Measurements from ENCODE around the gene LENG1.
A peak's percentile ranks its signal among the peaks of the same experiment; 100 is the strongest.

LENG1 gene

GRCh38 chr19:54137699-54138488, 21.6 kb downstream of the LENG1 start, which contains the start of gene CNOT3:
CNOT3 (plus strand) TSS chr19:54137762; CDS start chr19:54142979, 5,217 bp downstream.
- no peak for DNase-seq

GRCh38 chr19:54136864-54137698, 22.4 kb downstream of the LENG1 start:
- peak; percentile 98 for DNase-seq

- no peak for DNase-seq
Observed at GRCh38 chr19:54136086-54136863, 23.2 kb downstream of the LENG1 start.

- no peak for DNase-seq
Observed at GRCh38 chr19:54133957-54134590, 25.4 kb downstream of the LENG1 start.

- DNase-seq = no peak
Observed at GRCh38 chr19:54133312-54133956, 26.1 kb downstream of the LENG1 start.

DNA sequence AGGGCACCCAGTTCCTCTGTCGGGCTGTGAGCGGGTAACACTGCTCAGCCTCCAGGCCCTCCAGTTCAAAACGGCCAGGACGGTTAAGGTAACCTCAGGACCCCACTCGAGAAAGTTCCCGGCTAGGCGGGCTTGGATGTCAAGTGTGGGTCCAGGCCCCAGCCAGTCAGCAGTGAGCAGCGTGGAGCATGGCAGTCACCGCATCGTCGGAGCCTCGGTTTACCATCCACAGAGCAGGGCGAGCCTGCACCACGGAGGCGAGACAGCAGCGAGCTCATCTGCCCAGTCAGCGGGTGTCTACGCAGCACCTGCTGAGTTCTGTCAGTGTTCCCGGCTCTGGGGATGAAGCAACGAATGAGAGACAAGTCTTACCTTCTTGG, 29.9 kb downstream of the LENG1 start:
- no peak for DNase-seq

GRCh38 chr19:54128796-54129616, 30.5 kb downstream of the LENG1 start:
- DNase-seq = no peak

- DNase-seq = no peak
Observed at GRCh38 chr19:54128441-54128725, 31.1 kb downstream of the LENG1 start.

DNA sequence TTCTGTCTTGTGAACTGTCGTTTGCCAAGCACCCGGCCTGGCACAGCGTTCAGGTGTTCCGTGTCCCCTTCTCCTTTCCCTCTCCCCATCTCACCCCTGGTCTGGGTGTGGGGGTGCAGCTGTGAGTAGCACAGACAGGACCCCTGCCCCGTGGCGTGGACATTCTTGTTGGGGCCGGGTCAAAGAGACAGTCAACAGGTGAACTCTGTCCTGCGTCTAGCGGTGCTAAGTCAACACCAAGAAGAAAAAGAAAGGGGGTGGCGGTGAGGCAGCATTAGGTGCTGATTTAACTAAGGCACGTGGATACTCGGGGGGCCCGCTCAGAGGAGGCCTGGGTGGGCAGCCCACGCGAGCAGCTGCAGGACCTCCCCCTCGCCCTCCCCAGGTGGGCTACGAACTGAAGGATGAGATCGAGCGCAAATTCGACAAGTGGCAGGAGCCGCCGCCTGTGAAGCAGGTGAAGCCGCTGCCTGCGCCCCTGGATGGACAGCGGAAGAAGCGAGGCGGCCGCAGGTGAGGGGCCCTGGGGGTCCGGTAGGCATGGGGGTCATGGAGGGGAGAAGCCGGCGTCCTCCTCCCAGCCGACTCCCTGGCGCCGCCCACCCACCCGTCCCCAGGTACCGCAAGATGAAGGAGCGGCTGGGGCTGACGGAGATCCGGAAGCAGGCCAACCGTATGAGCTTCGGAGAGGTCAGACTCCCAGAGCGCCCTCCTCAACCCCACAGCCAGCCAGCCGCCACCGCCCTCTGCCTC, 31.7 kb downstream of the LENG1 start:
- no peak for DNase-seq

DNA sequence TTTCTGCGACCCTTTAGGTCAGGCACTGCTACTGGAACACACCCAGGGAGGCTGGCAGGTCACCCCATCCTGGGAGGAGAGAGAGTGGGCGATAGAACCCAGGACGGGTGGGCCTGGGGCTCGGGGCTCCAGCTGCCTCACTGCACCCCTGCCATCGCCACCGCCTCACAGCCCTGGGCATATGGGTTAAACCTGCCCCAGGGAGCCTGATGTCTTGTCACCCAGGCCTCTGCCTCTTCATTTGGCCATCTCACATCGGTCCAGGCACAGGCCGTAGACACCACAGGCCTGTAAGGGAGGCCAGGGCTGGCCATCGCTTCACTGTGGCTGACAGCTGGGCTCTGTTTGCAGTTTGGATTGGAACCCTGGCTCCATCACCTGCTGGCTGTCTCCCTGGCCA, 33.8 kb downstream of the LENG1 start:
- DNase-seq = no peak

GRCh38 chr19:54124393-54124792, 35.1 kb downstream of the LENG1 start:
- no peak for DNase-seq

- DNase-seq = no peak
Observed at GRCh38 chr19:54123682-54124081, 35.8 kb downstream of the LENG1 start.

- DNase-seq = no peak
Observed at GRCh38 chr19:54121259-54121658, 38.3 kb downstream of the LENG1 start.

DNA sequence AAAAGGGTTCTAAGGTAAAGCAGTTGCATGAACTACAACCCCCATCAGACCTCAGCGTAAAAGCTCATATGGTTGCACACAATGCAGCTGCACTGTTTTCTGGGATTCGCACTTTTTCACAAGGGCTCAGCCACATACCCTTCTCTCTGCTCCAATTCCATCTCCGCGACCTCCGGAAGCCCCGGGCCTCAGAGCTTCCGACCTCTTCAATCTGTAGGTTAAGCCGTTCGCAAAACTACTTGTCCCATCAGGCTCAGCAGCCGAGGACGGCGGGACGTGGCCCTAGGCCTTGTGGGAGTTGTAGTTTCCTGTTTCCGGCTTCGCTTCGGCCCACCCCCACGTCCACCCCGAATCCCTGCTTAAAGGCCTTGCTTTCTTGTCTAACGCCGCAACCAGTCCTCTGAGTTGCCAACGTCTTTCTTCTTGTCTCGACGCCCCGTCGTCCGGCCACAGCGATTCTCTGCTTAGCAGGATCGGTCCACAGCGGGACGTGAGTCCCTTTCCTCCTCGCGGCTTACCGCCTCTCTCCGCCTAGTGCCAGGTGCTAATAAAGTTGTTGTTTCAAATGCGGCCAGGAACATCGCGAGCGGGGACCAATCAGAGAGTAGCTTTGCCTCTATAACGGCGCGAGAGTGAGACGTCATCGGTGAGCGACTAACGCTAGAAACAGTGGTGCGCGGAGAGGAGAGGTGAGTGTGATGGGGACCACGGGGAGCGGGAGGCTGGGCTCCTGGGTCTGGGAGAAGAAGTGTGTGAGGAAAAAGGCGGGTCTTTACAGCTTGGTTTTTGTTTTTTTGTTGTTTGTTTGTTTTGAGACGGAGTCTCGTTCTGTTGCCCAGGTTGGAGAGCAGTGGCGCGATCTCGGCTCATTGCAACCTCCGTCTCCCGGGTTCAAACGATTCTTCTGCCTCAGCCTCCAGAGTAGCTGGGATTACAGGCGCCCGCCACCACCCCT, 44.1 kb downstream of the LENG1 start, which contains the start of the genes PRPF31 and TFPT:
TSS of gene PRPF31 (plus strand) at position 646 of the 955 bp plus-strand sequence. CDS start 2,525 bp downstream, outside the sequence.
TSS of gene TFPT (minus strand) at position 549 of the 955 bp plus-strand sequence. CDS start at position 161, 388 bp downstream.
- DNase-seq = peak; percentile 94

- no peak for DNase-seq
Observed at GRCh38 chr19:54114340-54115108, 45.0 kb downstream of the LENG1 start.

DNA sequence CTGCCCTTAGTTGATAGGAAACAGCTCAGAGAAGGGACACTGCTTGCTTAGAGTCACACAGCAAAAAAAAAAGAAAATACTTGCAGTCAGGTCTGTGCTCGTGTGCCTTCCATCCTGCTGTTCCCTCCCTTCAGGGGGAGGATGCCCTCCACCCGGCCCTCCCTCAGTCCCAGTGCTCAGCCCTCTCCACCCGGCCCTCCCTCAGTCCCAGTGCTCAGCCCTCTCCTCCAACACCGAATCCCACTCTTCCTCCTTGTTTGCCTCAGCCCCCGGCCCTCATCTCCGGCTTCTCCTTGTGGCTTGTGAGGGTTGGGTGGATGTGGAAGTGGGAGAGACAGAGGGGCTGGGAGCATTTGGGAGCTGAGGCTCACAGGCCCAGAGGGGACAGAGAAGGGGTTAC, 49.9 kb downstream of the LENG1 start:
- DNase-seq = no peak

- DNase-seq = no peak
Observed at GRCh38 chr19:54108496-54108895, 51.0 kb downstream of the LENG1 start.

GRCh38 chr19:54107876-54108490, 51.5 kb downstream of the LENG1 start:
- no peak for DNase-seq

Measured in NCI-H1092 (cell line).